Neuronal stem cell (in vitro differentiated cells): Measurements from ENCODE around the gene CHST2.

Experiments
- DNase-seq: peaks from one replicate; pipeline ENCODE4 v3.0.0-alpha.2; 2013; ENCODE audit warnings: low spot score
- H2AFZ ChIP-seq: one replicate; pipeline ENCODE4 v1.6.1; 2013; ENCODE audit warnings: mild to moderate bottlenecking, low read length, inconsistent platforms
- H2AK5ac ChIP-seq: 2 replicates; pipeline ENCODE4 v1.6.1; 2013; ENCODE audit warnings: low read depth, mild to moderate bottlenecking, inconsistent platforms, low read length, moderate library complexity, mixed read lengths
- H2BK120ac ChIP-seq: 2 replicates; pipeline ENCODE4 v1.6.1; 2013; ENCODE audit warnings: low read depth, mild to moderate bottlenecking, inconsistent platforms, low read length, moderate library complexity, mixed read lengths
- H2BK12ac ChIP-seq: one replicate; pipeline ENCODE4 v1.6.1; 2013; ENCODE audit warnings: low read length, inconsistent platforms
- H2BK15ac ChIP-seq: 2 replicates; pipeline ENCODE4 v1.6.1; 2013; ENCODE audit warnings: mild to moderate bottlenecking, low read length, inconsistent platforms, mixed read lengths
- H2BK5ac ChIP-seq: one replicate; pipeline ENCODE4 v1.6.1; 2013; ENCODE audit warnings: inconsistent platforms, mild to moderate bottlenecking, low read length, moderate library complexity
- H3K14ac ChIP-seq: one replicate; pipeline ENCODE4 v1.6.1; 2013; ENCODE audit warnings: low read length, inconsistent platforms
- H3K18ac ChIP-seq: 2 replicates; pipeline ENCODE4 v1.6.1; 2013; ENCODE audit warnings: low read length, inconsistent platforms
- H3K23ac ChIP-seq: 2 replicates; pipeline ENCODE4 v1.6.1; 2013; ENCODE audit warnings: low read depth, mild to moderate bottlenecking, mixed read lengths, low read length, inconsistent platforms; ENCODE audit not compliant: poor library complexity
- H3K27ac ChIP-seq: replicated peaks from 3 replicates; pipeline ENCODE4 v1.5.1; 2013; ENCODE audit warnings: low read length, inconsistent platforms
- H3K27me3 ChIP-seq, 3 experiments: 2 replicates each; pipeline ENCODE4 v1.6.1; 2013; ENCODE audit warnings: low read length in 3 of 3, mild to moderate bottlenecking in 2 of 3, inconsistent platforms in 1 of 3, low read depth in 1 of 3, mixed read lengths in 1 of 3, moderate library complexity in 1 of 3; ENCODE audit not compliant: control insufficient read depth in 3 of 3, insufficient read depth in 3 of 3
- H3K36me3 ChIP-seq, 2 donors: replicated peaks in 1 of 2; 2 replicates each; pipeline ENCODE4 v1.6.1; 2013; ENCODE audit warnings: low read length in 2 of 2; ENCODE audit not compliant: control insufficient read depth in 2 of 2, insufficient read depth in 2 of 2
- H3K4ac ChIP-seq: 2 replicates; pipeline ENCODE4 v1.6.1; 2013; ENCODE audit warnings: inconsistent platforms, mild to moderate bottlenecking, low read length, moderate library complexity
- H3K4me1 ChIP-seq, 2 donors: 1 replicate in 1 of 2; 2 replicates in 1 of 2; pipeline ENCODE4 v1.6.1; 2013; ENCODE audit warnings: low read length in 2 of 2, low read depth in 1 of 2; ENCODE audit not compliant: control insufficient read depth in 2 of 2, insufficient read depth in 1 of 2
- H3K4me2 ChIP-seq: one replicate; pipeline ENCODE4 v1.6.1; 2013; ENCODE audit warnings: mild to moderate bottlenecking, low read length, inconsistent platforms; ENCODE audit not compliant: insufficient read depth, poor library complexity, severe bottlenecking
- H3K4me3 ChIP-seq, 2 donors: 2 replicates each; pipeline ENCODE4 v1.5.1; 2013; ENCODE audit warnings: low read length in 2 of 2, mild to moderate bottlenecking in 2 of 2, inconsistent platforms in 1 of 2, moderate library complexity in 1 of 2
- H3K79me1 ChIP-seq: one replicate; pipeline ENCODE4 v1.6.1; 2013; ENCODE audit warnings: low read depth, mild to moderate bottlenecking, inconsistent platforms, low read length, moderate library complexity
- H3K9ac ChIP-seq: one replicate; pipeline ENCODE4 v1.6.1; 2013; ENCODE audit warnings: mild to moderate bottlenecking, low read depth, low read length, inconsistent platforms; ENCODE audit not compliant: poor library complexity
- H3K9me3 ChIP-seq, 2 donors: replicated peaks in 1 of 2; 2 replicates each; pipeline versions ENCODE3 to v1.6.1; 2013; ENCODE audit warnings: low read length in 2 of 2, mild to moderate bottlenecking in 2 of 2, inconsistent platforms in 1 of 2, low read depth in 1 of 2, mixed read lengths in 1 of 2, moderate library complexity in 1 of 2; ENCODE audit not compliant: control insufficient read depth in 2 of 2, insufficient read depth in 1 of 2
- H4K8ac ChIP-seq: one replicate; pipeline ENCODE4 v1.6.1; 2013; ENCODE audit warnings: low read depth, mild to moderate bottlenecking, inconsistent platforms, low read length, moderate library complexity
- H4K91ac ChIP-seq: one replicate; pipeline ENCODE4 v1.6.1; 2013; ENCODE audit warnings: low read length, low read depth, mild to moderate bottlenecking, inconsistent platforms; ENCODE audit not compliant: poor library complexity
- WGBS, 2 donors: extraction: QIAGEN DNeasy Blood & Tissue Kit; methylation state at CpG; one replicate each; pipeline ENCODE4 v1.1.7; 2013; ENCODE audit warnings: missing lambda C conversion rate in 2 of 2, mixed read lengths in 1 of 2; ENCODE audit not compliant: insufficient read length in 2 of 2, insufficient replicate concordance in 1 of 2; ENCODE audit errors: extremely low coverage in 2 of 2; 5-methylcytosine and 5-hydroxymethylcytosine counted together

Gene CHST2

DNA sequence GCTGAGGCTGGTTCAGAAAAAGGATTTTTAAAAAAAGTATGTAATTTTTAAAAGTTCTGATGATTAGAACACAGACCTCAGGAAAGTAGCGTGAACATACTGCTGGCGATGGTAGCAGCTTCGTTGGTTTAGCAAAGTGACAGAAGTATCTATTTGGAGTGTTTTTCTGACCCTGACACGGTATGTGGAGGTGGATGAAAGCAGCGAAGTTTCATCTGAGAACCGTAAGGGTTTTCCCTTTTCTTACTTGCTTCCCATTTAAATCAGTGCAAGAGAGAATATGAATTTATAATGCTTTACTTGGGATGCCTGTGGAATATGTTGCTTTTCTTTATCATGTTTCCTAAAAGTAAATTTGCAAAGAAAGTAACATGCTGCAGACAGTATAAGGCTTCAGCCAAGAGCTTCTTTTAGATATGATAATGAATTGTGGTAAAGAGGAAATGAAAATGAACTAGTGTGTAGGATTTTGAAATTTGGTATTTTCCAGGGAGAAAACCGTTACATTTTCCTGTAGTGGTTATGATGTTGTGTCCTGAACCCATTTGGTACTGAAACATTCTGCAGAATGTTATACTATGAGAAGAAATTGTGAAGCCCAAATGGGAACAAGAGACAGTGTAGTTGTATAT lies 3.9 kb downstream of the CHST2 start:
- H3K9ac ChIP-seq = no peak overlapping the region
- H3K4me3 ChIP-seq = no peak overlapping the region
- peaks cover 6 to 12% of the 10 kb centered on the region in 2 donors for H3K9me3 ChIP-seq
- H2BK120ac ChIP-seq = no peak overlapping the region
- no peak overlapping the region for H3K4me2 ChIP-seq
- peaks cover 6 to 28% of the 10 kb centered on the region in 2 donors for H3K4me1 ChIP-seq
- no peak overlapping the region for H4K91ac ChIP-seq
- no peak overlapping the region for H2BK12ac ChIP-seq
- H4K8ac ChIP-seq = no peak overlapping the region
- H2AK5ac ChIP-seq = no peak overlapping the region
- H3K27me3 ChIP-seq = peaks cover 0 to 9% (median 2%) of the 10 kb centered on the region in 3 experiments
- DNase-seq = no peak
- no peak overlapping the region for H2BK15ac ChIP-seq
- H3K23ac ChIP-seq = no peak overlapping the region
- peaks cover 5 to 21% of the 10 kb centered on the region in 2 donors for H3K36me3 ChIP-seq
- no peak overlapping the region for H3K4ac ChIP-seq
- WGBS, 2 donors = no CpG with 5 or more reads among the region's 7 CpGs
- no peak overlapping the region for H2BK5ac ChIP-seq
- H3K14ac ChIP-seq = no peak overlapping the region
- H3K27ac ChIP-seq = no peak overlapping the region
- H3K18ac ChIP-seq = no peak overlapping the region
- peaks cover 3% of the 10 kb centered on the region for H3K79me1 ChIP-seq
- H2AFZ ChIP-seq = no peak overlapping the region

DNA sequence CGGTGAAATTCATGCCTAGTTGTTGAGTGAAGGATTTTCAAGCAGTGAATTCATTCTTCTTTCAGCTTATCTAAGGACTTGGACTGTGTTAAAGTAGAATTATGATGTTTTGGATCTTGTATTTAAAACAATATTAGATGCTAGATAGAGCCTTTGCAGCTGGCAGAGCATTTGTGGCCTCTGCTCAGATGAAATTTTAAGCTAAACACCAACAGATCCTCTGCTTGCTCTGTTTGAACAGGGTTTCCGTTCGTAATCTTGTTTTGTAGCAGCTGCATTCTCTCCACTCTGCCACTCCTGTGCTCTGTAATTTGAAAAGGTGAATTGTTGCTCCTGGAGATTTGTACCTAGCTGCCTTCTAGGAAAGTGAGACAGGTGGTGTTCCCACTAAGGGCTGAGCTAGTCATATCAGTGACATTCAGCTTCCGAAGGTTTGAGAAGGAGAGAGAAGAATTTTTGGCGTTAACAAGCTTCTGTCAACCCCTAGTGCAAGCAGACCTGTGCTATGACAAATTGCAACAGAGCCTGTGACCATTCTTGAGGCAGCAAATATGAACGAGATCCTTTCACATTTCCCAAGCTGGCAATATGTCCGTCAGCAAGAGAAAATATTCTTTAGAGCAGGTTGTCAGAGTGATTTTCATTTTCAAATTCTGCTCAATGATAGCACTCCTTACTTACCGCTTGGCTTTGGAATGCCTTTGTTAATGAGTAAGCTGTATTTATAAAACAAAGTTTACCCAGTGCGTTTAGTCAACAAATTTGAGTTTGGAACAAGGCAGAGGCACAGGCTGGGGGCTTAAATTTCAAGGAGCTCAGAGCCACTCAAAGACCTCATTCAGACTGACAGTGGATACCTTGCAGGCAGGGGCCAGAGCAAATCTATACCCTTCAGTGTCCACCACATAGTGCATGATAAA lies 5.3 kb downstream of the CHST2 start:
- H4K91ac ChIP-seq = no peak overlapping the region
- H3K18ac ChIP-seq = no peak overlapping the region
- peaks cover 2% of the 10 kb centered on the region for H3K79me1 ChIP-seq
- H3K9ac ChIP-seq = no peak overlapping the region
- no peak overlapping the region for H2BK120ac ChIP-seq
- peaks cover 5 to 21% of the 10 kb centered on the region in 2 donors for H3K36me3 ChIP-seq
- no peak overlapping the region for H3K23ac ChIP-seq
- H3K27ac ChIP-seq = no peak overlapping the region
- H2AK5ac ChIP-seq = no peak overlapping the region
- H2BK12ac ChIP-seq = no peak overlapping the region
- no peak for DNase-seq
- peaks cover 4 to 28% of the 10 kb centered on the region in 2 donors for H3K4me1 ChIP-seq
- H3K14ac ChIP-seq = no peak overlapping the region
- H2BK15ac ChIP-seq = no peak overlapping the region
- H3K4me2 ChIP-seq = no peak overlapping the region
- no peak overlapping the region for H3K4ac ChIP-seq
- WGBS, 2 donors = no CpG with 5 or more reads among the region's 9 CpGs
- peaks cover 6 to 12% of the 10 kb centered on the region in 2 donors for H3K9me3 ChIP-seq
- H4K8ac ChIP-seq = no peak overlapping the region
- H3K27me3 ChIP-seq = peaks cover 0 to 5% (median 0%) of the 10 kb centered on the region in 3 experiments
- no peak overlapping the region for H2BK5ac ChIP-seq
- H3K4me3 ChIP-seq = no peak overlapping the region
- H2AFZ ChIP-seq = no peak overlapping the region

DNA sequence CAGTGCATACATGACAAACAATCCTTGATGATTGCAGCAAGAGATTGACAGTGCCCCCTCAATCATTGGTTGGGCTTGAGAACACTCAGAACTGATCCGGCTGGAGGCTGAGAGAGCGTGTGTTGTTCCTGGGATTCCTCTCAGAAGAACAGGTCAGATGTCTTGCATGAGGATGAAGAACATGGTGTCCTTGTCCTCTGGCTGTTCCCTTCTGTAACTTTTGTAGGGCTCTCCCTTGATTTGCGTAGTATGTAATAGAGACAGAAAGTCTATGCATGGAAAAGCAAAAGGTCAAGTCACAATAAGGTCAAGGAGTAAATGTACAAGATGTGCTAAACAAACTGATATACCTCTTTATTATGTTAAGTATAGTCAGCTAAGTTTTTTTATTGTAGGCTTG lies 8.2 kb downstream of the CHST2 start:
- no peaks in the 10 kb centered on the region for H3K27me3 ChIP-seq
- H2BK5ac ChIP-seq = no peak overlapping the region
- no peak overlapping the region for H3K4me3 ChIP-seq
- H3K4me1 ChIP-seq = peaks cover 4 to 28% of the 10 kb centered on the region in 2 donors
- no peak overlapping the region for H2AFZ ChIP-seq
- no peak overlapping the region for H2BK15ac ChIP-seq
- no peak overlapping the region for H4K8ac ChIP-seq
- H3K9me3 ChIP-seq = no peaks in the 10 kb centered on the region
- H3K36me3 ChIP-seq = peaks cover 0 to 3% of the 10 kb centered on the region in 2 donors
- no peak overlapping the region for H2BK12ac ChIP-seq
- H3K27ac ChIP-seq = no peak overlapping the region
- no peak overlapping the region for H3K14ac ChIP-seq
- no peak overlapping the region for H3K18ac ChIP-seq
- no peaks in the 10 kb centered on the region for H3K79me1 ChIP-seq
- H2BK120ac ChIP-seq = no peak overlapping the region
- H3K4me2 ChIP-seq = no peak overlapping the region
- no peak overlapping the region for H3K9ac ChIP-seq
- H3K23ac ChIP-seq = no peak overlapping the region
- no CpG with 5 or more reads among the region's 3 CpGs for WGBS, 2 donors
- H2AK5ac ChIP-seq = no peak overlapping the region
- DNase-seq = no peak
- H3K4ac ChIP-seq = no peak overlapping the region
- H4K91ac ChIP-seq = no peak overlapping the region
